IMR-90 (cell line): ENCODE measurements around the gene PRRG2. TPM values are rescaled to one million over a fixed set of nuclear protein-coding genes. Genes with fewer than 3 reads are reported as not detected.

Source experiments
- CTCF ChIP-seq: conservative IDR thresholded peaks from 2 replicates; pipeline ENCODE4 v1.5.1; 2012; ENCODE audit warnings: mild to moderate bottlenecking, low read depth, low read length, improper control_type of control experiment
- FOS ChIP-seq: fragments of 150-350 bp; IDR thresholded peaks from 2 replicates; pipeline ENCODE4 v1.6.1; 2016; ENCODE audit warnings: low read depth, low read length
- RFX5 ChIP-seq: IDR thresholded peaks from 2 replicates; pipeline ENCODE4 v1.8.0; 2012; ENCODE audit warnings: low read depth, mild to moderate bottlenecking, low read length, moderate library complexity
- polyA plus RNA-seq, 3 experiments: library from polyadenylated mRNA; depleted of rRNA; stranded (reverse); fragments of >200 nt; gene quantifications; 2 replicates each; pipeline ENCODE4 v1.2.3, GENCODE V29; 2012; ENCODE audit warnings: low replicate concordance in 1 of 3
- total RNA-seq: library from RNA; depleted of rRNA; stranded (reverse); fragments of >200 nt; gene quantifications from 2 replicates; pipeline ENCODE4 v1.2.3, GENCODE V29; 2012

The PRRG2 gene
- total and polyA plus RNA-seq, 2 of the 4 experiments (the other 2 are of a cell fraction), result 0.14 to 0.54 TPM

- TF ChIP-seq RFX5 (no peak), FOS (no peak), CTCF (no peak)
Measured at GRCh38 chr19:49594157-49594992, 13.3 kb downstream of the PRRG2 start (continued).
